Cardiac fibroblast (primary cell): Measurements from ENCODE around the gene GPC6.
A peak's percentile ranks its signal among the peaks of the same experiment; 100 is the strongest.

Source experiments
- DNase-seq, 2 donors: peaks; one replicate each; pipeline versions ENCODE4 v3.0.0 to v3.0.0-alpha.2; 2010; ENCODE audit warnings: low read depth in 2 of 2
- H3K4me3 ChIP-seq, 2 donors: replicated peaks in 1 of 2; 1 replicate in 1 of 2; 2 replicates in 1 of 2; pipeline ENCODE4 v1.5.1; 2011; ENCODE audit warnings: low read depth in 2 of 2, low read length in 2 of 2, mild to moderate bottlenecking in 2 of 2, moderate library complexity in 1 of 2
- CTCF ChIP-seq: IDR thresholded peaks from one replicate; pipeline ENCODE4 v1.5.1; 2011; ENCODE audit warnings: low read depth, mild to moderate bottlenecking, low read length, inconsistent platforms

GPC6 gene

DNA sequence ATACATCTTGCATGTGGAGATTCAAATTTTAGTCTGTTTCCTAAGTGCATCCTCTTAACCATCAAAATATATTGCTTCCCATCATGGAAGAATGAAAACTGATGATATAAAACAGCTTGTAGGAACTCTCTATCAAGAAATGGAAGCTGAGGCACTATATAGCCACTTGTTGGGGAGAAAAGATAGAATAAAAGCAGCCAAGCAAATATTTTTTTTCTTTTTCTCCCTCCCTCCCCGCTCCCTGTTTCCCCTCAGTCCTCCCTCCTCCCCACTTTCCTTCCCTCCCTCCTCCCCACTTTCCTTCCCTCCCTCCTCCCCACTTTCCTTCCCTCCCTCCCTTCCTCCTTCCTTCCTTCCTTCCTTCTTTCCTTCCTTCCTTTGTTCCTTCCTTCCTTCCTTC is 413.8 kb downstream of the GPC6 start:
- TF ChIP-seq CTCF = no peak
- no peak for DNase-seq
- H3K4me3 ChIP-seq = no peak overlapping the region

DNA sequence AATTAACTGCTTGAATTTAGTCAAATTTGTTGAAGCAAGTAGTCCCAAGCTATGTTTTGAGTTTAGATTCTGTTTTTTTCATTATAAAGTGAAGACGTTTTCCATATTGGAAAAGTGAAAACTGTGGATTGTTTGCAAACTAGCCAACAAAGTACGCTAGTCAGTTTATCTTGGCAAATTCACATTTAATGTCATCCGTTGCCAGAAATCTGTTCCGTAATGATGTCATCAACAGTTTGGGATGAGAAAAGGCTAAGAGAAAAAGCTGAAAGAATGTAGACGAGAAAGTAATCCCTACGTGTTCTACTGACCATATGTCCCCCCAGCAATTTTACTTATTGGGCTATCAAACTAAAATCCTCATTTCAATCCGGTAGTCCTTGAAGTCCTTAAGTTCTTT is 419.6 kb downstream of the GPC6 start:
- DNase-seq = peak; percentile 48 to 76
- TF ChIP-seq CTCF = no peak

GRCh38 chr13:93649496-93649895 is 422.9 kb downstream of the GPC6 start:
- TF ChIP-seq CTCF = no peak
- no peak overlapping the region for H3K4me3 ChIP-seq

More for the DNA sequence above, 419.6 kb downstream of the GPC6 start:
- H3K4me3 ChIP-seq = no peak overlapping the region

DNA sequence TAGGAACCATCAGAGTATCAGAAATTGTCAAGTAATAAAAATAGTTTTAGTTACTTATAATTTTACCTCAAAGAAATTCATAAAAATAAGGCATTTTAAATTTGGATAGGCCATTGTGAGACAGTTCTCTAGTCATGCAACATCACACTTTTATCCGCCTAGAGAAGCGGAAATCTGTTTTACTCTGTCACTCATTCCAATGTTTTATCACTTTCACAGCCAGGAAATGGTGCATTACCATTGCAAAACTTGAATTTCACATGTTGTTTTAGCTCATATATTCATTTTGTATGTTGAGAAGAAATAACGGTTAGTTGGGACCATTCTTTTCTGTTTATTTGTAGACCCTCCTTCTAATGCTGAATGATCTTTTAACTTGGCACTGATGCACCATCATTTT is 427.2 kb downstream of the GPC6 start:
- no peak for DNase-seq
- no peak overlapping the region for H3K4me3 ChIP-seq
- no peak for TF ChIP-seq CTCF

More at GRCh38 chr13:93649496-93649895, 422.9 kb downstream of the GPC6 start:
- no peak for DNase-seq

- DNase-seq = no peak
- H3K4me3 ChIP-seq = no peak overlapping the region
- TF ChIP-seq CTCF = no peak
Measured at GRCh38 chr13:93655154-93655553, 428.5 kb downstream of the GPC6 start.

GRCh38 chr13:93660391-93661063 is 433.9 kb downstream of the GPC6 start:
- no peak for TF ChIP-seq CTCF

DNA sequence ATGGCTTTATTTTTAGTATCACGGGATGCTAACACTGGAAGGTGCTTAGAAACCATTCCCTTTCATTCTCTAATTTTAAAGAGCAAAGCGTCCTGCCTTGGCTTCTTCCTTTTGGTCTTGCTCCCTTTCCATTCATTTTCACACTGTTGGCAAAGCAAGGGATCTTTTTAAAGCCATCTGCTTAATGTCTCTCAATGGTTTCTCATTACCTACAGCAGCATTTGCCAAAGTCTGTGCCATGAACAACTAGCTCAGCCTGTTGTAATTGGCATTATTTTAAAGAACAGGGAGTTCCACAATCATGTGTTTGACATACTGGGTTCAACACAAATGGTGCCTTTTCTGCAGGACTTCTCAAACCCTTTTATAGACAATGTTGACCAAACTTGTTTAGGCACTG is 444.3 kb downstream of the GPC6 start:
- DNase-seq = no peak
- no peak overlapping the region for H3K4me3 ChIP-seq
- no peak for TF ChIP-seq CTCF

More at GRCh38 chr13:93660391-93661063, 433.9 kb downstream of the GPC6 start:
- DNase-seq = no peak
- no peak overlapping the region for H3K4me3 ChIP-seq
